DND-41 (cell line): ENCODE measurements around the gene SLC25A45.

Source experiments
- ATAC-seq: fragments of 200-7000 bp; cut with Tn5 transposase; 3 replicates; pipeline ENCODE4 v1.9.1; 2021; ENCODE audit warnings: low read depth; ENCODE audit not compliant: insufficient read depth
- DNase-seq: peaks from one replicate; pipeline ENCODE4 v3.0.0-alpha.2; 2020
- H2AFZ ChIP-seq: 2 replicates; pipeline ENCODE4 v1.6.0; 2012; ENCODE audit warnings: low read depth, low read length
- H3K27ac ChIP-seq: 2 replicates; pipeline ENCODE4 v1.5.1; 2012; ENCODE audit warnings: low read length, inconsistent platforms
- H3K27me3 ChIP-seq: fragments of 200-600 bp; sonication (generic); 2 replicates; pipeline ENCODE4 v1.6.0; 2012; ENCODE audit warnings: low read length, mild to moderate bottlenecking, inconsistent platforms; ENCODE audit not compliant: insufficient read depth, poor library complexity
- H3K36me3 ChIP-seq: 2 replicates; pipeline ENCODE4 v1.5.1; 2012; ENCODE audit warnings: low read length, inconsistent platforms; ENCODE audit not compliant: insufficient read depth
- H3K4me1 ChIP-seq: 2 replicates; pipeline ENCODE4 v1.5.1; 2012; ENCODE audit warnings: mild to moderate bottlenecking, low read length; ENCODE audit not compliant: insufficient read depth
- H3K4me2 ChIP-seq: 2 replicates; pipeline ENCODE4 v1.6.0; 2012; ENCODE audit warnings: mild to moderate bottlenecking, moderate library complexity, low read length, inconsistent platforms; ENCODE audit not compliant: insufficient read depth
- H3K4me3 ChIP-seq, 2 experiments: fragments of 200-600 bp in 1 of 2; shearing (Covaris generic) in 1 of 2; 2 replicates each; pipeline ENCODE4 v1.5.1; 2012 to 2016; ENCODE audit warnings: inconsistent platforms in 2 of 2, low read length in 2 of 2, mild to moderate bottlenecking in 2 of 2, low read depth in 1 of 2, moderate library complexity in 1 of 2
- H3K79me2 ChIP-seq: 2 replicates; pipeline ENCODE4 v1.6.0; 2012; ENCODE audit warnings: low read length, inconsistent platforms; ENCODE audit not compliant: insufficient read depth
- H3K9ac ChIP-seq: 2 replicates; pipeline ENCODE4 v1.6.0; 2012; ENCODE audit warnings: low read depth, mild to moderate bottlenecking, inconsistent platforms, low read length, moderate library complexity
- H3K9me3 ChIP-seq: 2 replicates; pipeline ENCODE4 v1.5.1; 2012; ENCODE audit warnings: low read length, moderate library complexity, mild to moderate bottlenecking, inconsistent platforms; ENCODE audit not compliant: insufficient read depth, severe bottlenecking
- H4K20me1 ChIP-seq: 2 replicates; pipeline ENCODE4 v1.6.0; 2012; ENCODE audit warnings: low read length; ENCODE audit not compliant: insufficient read depth
- CTCF ChIP-seq: IDR thresholded peaks from 2 replicates; pipeline ENCODE4 v1.5.1; 2012; ENCODE audit warnings: borderline replicate concordance, low read length, moderate library complexity, mild to moderate bottlenecking; ENCODE audit not compliant: poor library complexity, severe bottlenecking; ENCODE audit errors: extremely low read depth
- EZH2 ChIP-seq: IDR thresholded peaks from 3 replicates; pipeline ENCODE4 v1.6.1; 2012; ENCODE audit warnings: borderline replicate concordance, low read depth, mild to moderate bottlenecking, moderate library complexity, low read length, inconsistent platforms; ENCODE audit not compliant: severe bottlenecking

The SLC25A45 gene

GRCh38 chr11:65420506-65420905, 38.1 kb upstream of the SLC25A45 start:
- no peak for ATAC-seq
- H4K20me1 ChIP-seq: peaks cover 28% of the 10 kb centered on the region
- peak overlapping the region; percentile 8 to 79; a peak in 3 of 4 replicates for H3K4me3 ChIP-seq
- peaks cover 68% of the 10 kb centered on the region for H3K4me1 ChIP-seq
- no peak overlapping the region for H2AFZ ChIP-seq
- peak overlapping the region; percentile 99 for H3K27ac ChIP-seq
- no peaks in the 10 kb centered on the region for H3K9me3 ChIP-seq
- H3K79me2 ChIP-seq: peaks cover 89% of the 10 kb centered on the region
- H3K36me3 ChIP-seq: peaks cover 27% of the 10 kb centered on the region
- H3K27me3 ChIP-seq: no peaks in the 10 kb centered on the region
- peak overlapping the region; percentile 86 for H3K4me2 ChIP-seq
- DNase-seq: no peak
- no peak for TF ChIP-seq EZH2
- no peak for TF ChIP-seq CTCF
- peak overlapping the region; percentile 98 for H3K9ac ChIP-seq

DNA sequence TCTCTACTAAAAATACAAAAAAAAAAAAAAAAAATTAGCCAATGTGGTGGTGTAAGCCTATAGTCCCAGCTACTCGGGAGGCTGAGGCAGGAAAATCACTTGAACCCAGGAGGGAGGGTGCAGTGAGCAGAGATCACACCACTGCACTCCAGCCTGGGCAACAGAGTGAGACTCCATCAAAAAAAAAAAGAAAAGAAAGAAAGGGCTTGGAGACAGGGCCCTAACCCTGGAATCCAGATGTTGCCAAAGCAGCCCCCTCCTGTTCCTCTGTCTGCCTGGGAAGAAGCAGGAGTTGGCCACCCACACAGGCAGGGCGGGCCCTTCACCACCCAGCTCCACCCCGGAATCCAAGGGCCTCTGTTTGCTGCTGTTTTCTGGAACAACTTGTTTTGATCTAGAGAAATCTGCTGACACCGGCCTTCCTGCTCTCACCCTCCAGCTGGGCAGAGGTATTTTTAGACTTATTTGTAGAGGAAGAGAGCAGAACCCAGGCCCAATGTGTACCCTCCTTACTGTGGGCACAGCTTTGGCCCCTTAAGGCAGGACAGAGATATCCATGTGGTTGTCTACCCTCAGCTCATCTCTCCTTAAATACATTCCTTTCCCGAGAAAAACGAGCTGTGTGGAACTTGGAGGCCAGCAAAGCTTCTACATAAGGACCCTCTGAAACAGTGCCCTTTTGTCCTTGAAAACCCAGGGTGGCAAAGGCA, 37.5 kb upstream of the SLC25A45 start:
- Histone ChIP-seq H3K27ac (peak overlapping the region; percentile 99), H3K27me3 (no peaks in the 10 kb centered on the region), H3K4me3 (peak overlapping the region in 1 of 2 experiments; percentile 79; a peak in 3 of 4 replicates), H2AFZ (no peak overlapping the region), H3K4me1 (peaks cover 63% of the 10 kb centered on the region), H3K79me2 (peaks cover 84% of the 10 kb centered on the region), H3K9me3 (no peaks in the 10 kb centered on the region), H3K9ac (peak overlapping the region; percentile 98), H3K4me2 (peak overlapping the region; percentile 86), H4K20me1 (peaks cover 22% of the 10 kb centered on the region), H3K36me3 (peaks cover 21% of the 10 kb centered on the region)
- peak; percentile 83 for DNase-seq
- peak; percentile 4; the same call in 1 of the 3 replicates for ATAC-seq
- TF ChIP-seq EZH2 (no peak), CTCF (no peak)

GRCh38 chr11:65419460-65419771, 37.0 kb upstream of the SLC25A45 start:
- no peaks in the 10 kb centered on the region for H3K27me3 ChIP-seq
- H2AFZ ChIP-seq: no peak overlapping the region
- peak overlapping the region; percentile 86 for H3K4me2 ChIP-seq
- no peak for ATAC-seq
- no peaks in the 10 kb centered on the region for H3K9me3 ChIP-seq
- DNase-seq: no peak
- peaks cover 79% of the 10 kb centered on the region for H3K79me2 ChIP-seq
- H3K9ac ChIP-seq: peak overlapping the region; percentile 98
- H4K20me1 ChIP-seq: peaks cover 17% of the 10 kb centered on the region
- peaks cover 62% of the 10 kb centered on the region for H3K4me1 ChIP-seq
- H3K4me3 ChIP-seq: peak overlapping the region; percentile 17 to 79; a peak in 3 of 4 replicates
- TF ChIP-seq EZH2 (no peak), CTCF (no peak)
- peaks cover 16% of the 10 kb centered on the region for H3K36me3 ChIP-seq
- H3K27ac ChIP-seq: peak overlapping the region; percentile 99
